Measurements from ENCODE around the gene ABCC3.
A peak's percentile ranks its signal among the peaks of the same experiment; 100 is the strongest.

ABCC3 gene

GRCh38 chr17:50630524-50631194, 4.0 kb upstream of the ABCC3 start:
- peak; percentile 52 to 60 for DNase-seq

GRCh38 chr17:50631195-50631907, 3.3 kb upstream of the ABCC3 start:
- no peak for DNase-seq

GRCh38 chr17:50631908-50632571, 2.6 kb upstream of the ABCC3 start:
- no peak for DNase-seq

GRCh38 chr17:50632637-50633036, 2.0 kb upstream of the ABCC3 start:
- DNase-seq, result no peak

GRCh38 chr17:50633683-50634082, 998 bp upstream of the ABCC3 start:
- DNase-seq, result no peak

GRCh38 chr17:50634915-50635731, 442 bp downstream of the ABCC3 start:
- DNase-seq, result no peak

- no peak for DNase-seq
Measured at GRCh38 chr17:50635732-50635981, 976 bp downstream of the ABCC3 start.

- no peak for DNase-seq
Measured at GRCh38 chr17:50635982-50636803, 1.5 kb downstream of the ABCC3 start.

- DNase-seq, result no peak
Measured at GRCh38 chr17:50636804-50637195, 2.1 kb downstream of the ABCC3 start.

GRCh38 chr17:50637829-50638605, 3.3 kb downstream of the ABCC3 start:
- no peak for DNase-seq

GRCh38 chr17:50638606-50638965, 3.9 kb downstream of the ABCC3 start:
- no peak for DNase-seq

GRCh38 chr17:50638966-50639713, 4.5 kb downstream of the ABCC3 start:
- DNase-seq, result peak; percentile 37 to 70

- DNase-seq, result no peak
Measured at GRCh38 chr17:50640686-50641351, 6.1 kb downstream of the ABCC3 start.

- DNase-seq, result no peak
Measured at GRCh38 chr17:50641357-50641756, 6.7 kb downstream of the ABCC3 start.

GRCh38 chr17:50642071-50642721, 7.5 kb downstream of the ABCC3 start:
- DNase-seq, result no peak

- no peak for DNase-seq
Measured at GRCh38 chr17:50642722-50643656, 8.3 kb downstream of the ABCC3 start.

GRCh38 chr17:50645748-50646682, 11.3 kb downstream of the ABCC3 start:
- no peak for DNase-seq

- DNase-seq, result no peak
Measured at GRCh38 chr17:50647187-50647586, 12.5 kb downstream of the ABCC3 start.
